SJSA1 (cell line): Measurements from ENCODE around the gene CMTR1. TPM values are rescaled to one million over a fixed set of nuclear protein-coding genes. Genes with fewer than 3 reads are reported as not detected.
"Not testable (repeated sequence)": the region's sequence is repeated elsewhere in the genome, so short reads cannot be mapped to it uniquely, and the experiment has no call there.

Experiments used
- DNase-seq, 2 experiments: peaks; one replicate each; pipeline ENCODE4 v3.0.0-alpha.2; 2015 to 2020; ENCODE audit warnings: low spot score in 2 of 2, low read depth in 1 of 2
- H3K27ac ChIP-seq: fragments of 250-450 bp; sonication (Bioruptor Pico); 2 replicates; pipeline ENCODE4 v1.5.1; 2020; ENCODE audit warnings: mild to moderate bottlenecking, moderate library complexity
- H3K27me3 ChIP-seq: fragments of 250-450 bp; sonication (Bioruptor Pico); replicated peaks from 2 replicates; pipeline ENCODE4 v1.5.1; 2020; ENCODE audit warnings: mild to moderate bottlenecking, moderate library complexity
- H3K36me3 ChIP-seq: fragments of 250-450 bp; sonication (Bioruptor Pico); 2 replicates; pipeline ENCODE4 v1.5.1; 2020; ENCODE audit warnings: mild to moderate bottlenecking
- H3K4me1 ChIP-seq: fragments of 250-450 bp; sonication (Bioruptor Pico); replicated peaks from 2 replicates; pipeline ENCODE4 v1.6.1; 2021; ENCODE audit warnings: mild to moderate bottlenecking
- H3K4me3 ChIP-seq: fragments of 250-450 bp; sonication (Bioruptor Pico); 2 replicates; pipeline ENCODE4 v1.5.1; 2020; ENCODE audit warnings: mild to moderate bottlenecking
- H3K9me3 ChIP-seq: fragments of 250-450 bp; sonication (Bioruptor Pico); replicated peaks from 2 replicates; pipeline ENCODE4 v1.5.1; 2020; ENCODE audit warnings: mild to moderate bottlenecking
- total RNA-seq: library from RNA; depleted of rRNA; stranded (reverse); fragments of >200 nt; shearing (Covaris generic); gene quantifications from 2 replicates; pipeline ENCODE4 v1.2.3, GENCODE V29; 2014

Gene CMTR1
- total RNA-seq, 1 experiment from 2014 or later, result 39.1 TPM

DNA sequence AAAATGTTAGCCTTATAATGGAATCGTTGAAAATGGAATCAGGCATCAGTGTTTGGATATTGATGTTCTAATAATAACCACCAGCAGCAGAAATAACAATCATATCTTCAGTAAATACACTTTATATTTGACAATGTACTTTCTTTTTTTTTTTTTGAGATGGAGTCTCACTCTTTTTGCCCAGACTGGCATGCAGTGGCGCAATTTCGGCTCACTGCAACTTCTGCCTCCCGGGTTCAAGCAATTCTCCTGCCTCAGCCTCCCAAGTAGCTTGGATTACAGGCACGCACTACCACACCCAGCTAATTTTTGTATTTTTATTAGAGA lies 10.2 kb downstream of the CMTR1 start:
- H3K27ac ChIP-seq, H3K27me3 ChIP-seq, H3K9me3 ChIP-seq, H3K4me3 ChIP-seq, DNase-seq, H3K4me1 ChIP-seq: not testable (repeated sequence)
- peaks cover 82% of the 10 kb centered on the region for H3K36me3 ChIP-seq

DNA sequence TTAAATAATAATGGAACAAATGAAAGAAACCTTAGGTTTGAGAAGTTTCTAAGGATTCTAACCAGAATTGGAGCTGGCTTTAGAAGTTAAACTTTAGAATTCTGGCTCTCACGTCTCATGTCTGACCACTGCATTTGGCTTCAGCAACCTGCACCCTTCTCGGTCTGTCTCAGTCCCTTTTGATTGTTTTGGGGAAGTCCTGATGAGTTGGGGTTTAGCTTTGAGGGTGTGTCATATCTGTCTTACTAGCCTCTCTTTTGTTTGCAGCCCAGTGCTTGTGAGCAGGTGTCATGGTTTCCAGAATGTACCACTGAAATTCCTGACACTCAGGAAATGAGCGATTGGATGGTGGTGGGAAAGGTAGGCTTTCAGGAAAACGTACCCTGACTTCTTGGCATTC lies 17.0 kb downstream of the CMTR1 start:
- no peak for DNase-seq
- Histone ChIP-seq H3K4me3 (no peak overlapping the region), H3K9me3 (no peaks in the 10 kb centered on the region), H3K4me1 (no peaks in the 10 kb centered on the region), H3K36me3 (peaks cover 79% of the 10 kb centered on the region), H3K27ac (no peak overlapping the region), H3K27me3 (no peaks in the 10 kb centered on the region)

DNA sequence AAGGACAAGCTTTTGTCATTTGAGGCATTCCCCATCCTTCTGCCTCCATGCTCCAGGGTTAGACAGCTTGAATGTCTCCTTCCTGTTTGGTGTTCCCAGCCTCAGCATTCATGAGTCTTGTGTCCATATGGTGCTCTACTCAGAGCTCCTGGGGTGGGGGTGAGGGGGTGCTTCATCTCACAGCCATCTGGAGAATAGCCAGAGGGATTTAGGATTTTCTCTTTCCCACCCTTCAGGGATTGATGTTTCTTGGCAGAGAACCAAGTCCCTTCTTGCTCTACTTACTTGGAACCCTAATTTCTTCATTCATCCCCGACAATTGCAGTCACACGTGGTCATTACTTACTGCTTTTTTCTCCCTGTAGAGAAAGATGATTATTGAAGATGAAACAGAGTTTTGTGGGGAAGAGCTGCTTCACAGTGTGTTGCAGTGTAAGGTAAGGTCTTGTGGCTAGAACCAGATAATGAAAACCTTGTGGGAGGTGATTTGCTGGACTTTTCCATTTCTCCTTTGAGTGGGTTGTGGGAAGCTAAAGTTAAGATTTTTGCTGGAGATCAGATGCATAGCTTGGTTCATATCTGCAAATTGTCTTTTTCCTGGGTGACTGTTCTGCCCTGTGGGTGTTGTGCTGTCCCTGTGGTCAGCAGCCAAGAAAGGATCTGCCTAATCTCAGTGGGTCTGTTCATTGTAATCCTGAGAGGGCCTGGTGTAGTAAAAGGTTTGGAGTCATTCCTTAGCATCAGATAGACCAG lies 18.6 kb downstream of the CMTR1 start:
- Histone ChIP-seq H3K27me3 (no peaks in the 10 kb centered on the region), H3K36me3 (peaks cover 79% of the 10 kb centered on the region), H3K4me3 (no peak overlapping the region), H3K27ac (no peak overlapping the region), H3K4me1 (peaks cover 10% of the 10 kb centered on the region; the same call in 1 of the 2 replicates), H3K9me3 (no peaks in the 10 kb centered on the region)
- no peak for DNase-seq

DNA sequence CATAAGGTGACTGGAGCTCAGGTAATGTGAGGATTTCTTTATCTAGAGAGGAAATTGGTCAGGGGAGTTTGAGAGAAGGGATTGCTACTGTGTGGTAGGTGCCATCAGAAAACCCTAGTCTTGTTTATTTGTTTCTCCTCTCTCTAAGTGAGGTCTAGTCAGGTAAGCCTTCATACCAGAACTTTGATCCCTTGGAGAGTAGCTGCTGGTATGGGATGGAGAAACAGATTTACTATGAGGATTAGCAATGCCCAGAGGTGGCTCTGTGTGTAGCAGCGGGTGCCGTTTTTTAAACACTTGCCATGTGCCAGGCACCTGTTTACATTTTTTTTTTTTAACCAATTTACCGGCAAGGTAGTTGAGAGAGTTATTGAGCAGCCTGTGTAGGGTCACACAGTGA lies 19.5 kb downstream of the CMTR1 start:
- Histone ChIP-seq H3K4me1 (peaks cover 11% of the 10 kb centered on the region; the same call in 1 of the 2 replicates), H3K27ac (no peak overlapping the region), H3K27me3 (no peaks in the 10 kb centered on the region), H3K9me3 (no peaks in the 10 kb centered on the region), H3K4me3 (no peak overlapping the region), H3K36me3 (peaks cover 74% of the 10 kb centered on the region)
- DNase-seq, result no peak

GRCh38 chr6:37454420-37455140 lies 21.6 kb downstream of the CMTR1 start:
- Histone ChIP-seq H3K27ac (no peak overlapping the region), H3K36me3 (peaks cover 82% of the 10 kb centered on the region), H3K4me1 (peaks cover 11% of the 10 kb centered on the region; the same call in 1 of the 2 replicates), H3K27me3 (no peaks in the 10 kb centered on the region), H3K9me3 (no peaks in the 10 kb centered on the region), H3K4me3 (no peak overlapping the region)
- DNase-seq, result peak in 1 of 2 experiments; percentile 22

DNA sequence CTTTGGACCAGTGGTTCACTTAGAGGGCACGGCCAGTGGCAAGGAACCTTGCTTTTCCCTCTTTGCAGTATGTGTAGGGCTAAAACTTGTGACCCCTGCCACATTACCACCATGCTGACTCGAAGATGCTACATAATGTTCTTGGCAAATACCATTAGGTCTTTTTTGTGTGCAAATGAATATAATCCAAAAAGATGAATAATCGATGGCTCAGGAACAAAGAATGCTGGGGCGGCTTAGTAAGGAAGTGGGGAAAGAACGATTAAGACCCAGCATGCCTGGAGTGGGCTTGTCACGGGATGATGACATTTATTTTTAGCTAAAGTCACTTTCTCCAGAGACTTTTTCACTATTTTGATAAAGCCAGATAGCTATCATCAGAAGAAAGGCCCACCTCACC lies 23.1 kb downstream of the CMTR1 start:
- peaks cover 86% of the 10 kb centered on the region for H3K36me3 ChIP-seq
- H3K27ac ChIP-seq, result no peak overlapping the region
- H3K4me1 ChIP-seq, result peaks cover 11% of the 10 kb centered on the region; the same call in 1 of the 2 replicates
- no peaks in the 10 kb centered on the region for H3K27me3 ChIP-seq
- DNase-seq, result no peak
- H3K9me3 ChIP-seq, result no peaks in the 10 kb centered on the region
- H3K4me3 ChIP-seq, result no peak overlapping the region

DNA sequence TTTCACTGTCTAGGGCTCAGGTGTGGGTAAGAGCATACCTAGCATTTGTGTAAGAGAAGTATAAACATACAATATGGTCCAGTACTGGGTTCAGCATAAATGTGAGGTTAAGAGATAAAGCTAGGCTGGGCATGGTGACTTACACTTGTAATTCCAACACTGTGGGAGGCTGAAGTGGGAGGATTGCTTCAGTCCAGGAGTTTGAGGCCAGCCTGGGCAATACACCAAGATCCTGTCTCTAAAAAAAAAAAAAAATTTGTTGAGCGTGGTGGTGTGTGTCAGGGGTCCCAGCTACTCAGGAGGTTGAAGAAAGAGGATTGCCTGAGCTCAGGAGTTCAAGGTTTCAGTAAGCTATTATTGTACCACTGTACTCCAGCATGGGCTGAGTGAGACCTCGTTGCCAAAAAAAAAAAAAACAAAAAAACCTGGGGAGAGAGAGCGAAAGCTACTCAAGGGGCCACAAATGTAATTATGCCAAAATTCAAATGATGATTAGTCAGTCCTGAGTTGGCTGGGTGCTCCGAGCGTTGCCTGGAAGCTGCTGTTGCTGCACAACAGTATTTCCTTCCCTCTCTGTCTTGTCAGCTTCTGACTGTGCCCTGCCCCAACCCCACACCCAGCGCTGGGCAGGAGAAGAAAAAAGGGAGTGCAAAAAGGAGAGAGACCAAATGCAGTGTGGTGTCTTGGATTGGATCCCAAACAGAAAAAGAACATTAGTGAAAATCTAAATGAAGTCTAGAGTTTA lies 24.0 kb downstream of the CMTR1 start:
- no peak for DNase-seq
- peaks cover 86% of the 10 kb centered on the region for H3K36me3 ChIP-seq
- H3K9me3 ChIP-seq, result no peaks in the 10 kb centered on the region
- H3K4me1 ChIP-seq, result peaks cover 11% of the 10 kb centered on the region; the same call in 1 of the 2 replicates
- no peaks in the 10 kb centered on the region for H3K27me3 ChIP-seq
- no peak overlapping the region for H3K4me3 ChIP-seq
- no peak overlapping the region for H3K27ac ChIP-seq

DNA sequence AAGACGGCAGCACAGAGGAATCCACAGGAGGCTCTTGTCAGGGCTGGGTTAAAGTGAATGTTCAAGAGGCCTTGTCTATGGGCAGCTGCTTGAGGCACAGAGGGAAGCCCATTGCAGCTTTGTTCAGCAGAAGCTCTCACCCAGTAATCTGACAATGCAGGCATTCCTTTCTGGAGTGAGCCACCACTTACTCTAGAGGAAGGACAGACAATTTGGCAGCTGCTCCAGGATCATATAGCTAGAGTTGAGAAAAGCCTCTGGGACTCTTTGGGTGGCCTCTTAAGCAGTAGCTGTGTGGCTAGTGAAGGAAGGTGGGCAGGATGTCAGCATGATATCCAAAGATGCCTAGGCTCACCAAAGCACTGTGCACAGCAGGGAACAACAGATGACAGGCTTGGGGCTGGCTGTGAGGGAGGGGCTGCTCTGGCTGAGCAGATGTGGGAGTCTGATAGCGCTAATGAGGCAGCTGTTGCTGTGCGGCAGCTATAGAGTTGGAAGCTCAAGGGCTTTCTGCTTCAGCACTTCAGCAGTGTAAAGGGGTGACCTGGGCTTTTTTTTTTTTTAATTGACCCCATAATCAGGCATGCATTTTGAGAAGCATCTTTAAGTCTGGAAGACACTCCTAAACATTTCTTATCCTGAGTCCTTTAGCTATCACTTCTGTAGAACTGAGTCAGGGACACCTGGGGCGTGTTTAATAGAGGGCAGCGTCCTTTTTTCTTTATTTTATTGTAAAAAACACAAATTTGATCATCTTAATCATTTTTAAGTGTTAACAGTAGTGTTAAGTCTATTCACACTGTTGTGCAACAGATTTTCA lies 27.2 kb downstream of the CMTR1 start:
- no peak overlapping the region for H3K27ac ChIP-seq
- no peak overlapping the region for H3K4me3 ChIP-seq
- no peaks in the 10 kb centered on the region for H3K9me3 ChIP-seq
- H3K36me3 ChIP-seq, result peaks cover 72% of the 10 kb centered on the region
- peaks cover 11% of the 10 kb centered on the region; the same call in 1 of the 2 replicates for H3K4me1 ChIP-seq
- H3K27me3 ChIP-seq, result no peaks in the 10 kb centered on the region
- no peak for DNase-seq

GRCh38 chr6:37460805-37461204 lies 27.8 kb downstream of the CMTR1 start:
- no peak for DNase-seq

GRCh38 chr6:37463110-37463509 lies 30.1 kb downstream of the CMTR1 start:
- H3K4me3 ChIP-seq, result no peak overlapping the region
- no peaks in the 10 kb centered on the region; the same call in 1 of the 2 replicates for H3K9me3 ChIP-seq
- no peaks in the 10 kb centered on the region for H3K27me3 ChIP-seq
- DNase-seq, result no peak
- H3K36me3 ChIP-seq, result peaks cover 65% of the 10 kb centered on the region
- no peak overlapping the region for H3K27ac ChIP-seq
- no peaks in the 10 kb centered on the region for H3K4me1 ChIP-seq

More at GRCh38 chr6:37460805-37461204, 27.8 kb downstream of the CMTR1 start:
- H3K36me3 ChIP-seq, result peaks cover 70% of the 10 kb centered on the region
- H3K4me3 ChIP-seq, result no peak overlapping the region
- H3K4me1 ChIP-seq, result peaks cover 9% of the 10 kb centered on the region; the same call in 1 of the 2 replicates
- H3K27me3 ChIP-seq, result no peaks in the 10 kb centered on the region
- no peak overlapping the region for H3K27ac ChIP-seq
- no peaks in the 10 kb centered on the region for H3K9me3 ChIP-seq

DNA sequence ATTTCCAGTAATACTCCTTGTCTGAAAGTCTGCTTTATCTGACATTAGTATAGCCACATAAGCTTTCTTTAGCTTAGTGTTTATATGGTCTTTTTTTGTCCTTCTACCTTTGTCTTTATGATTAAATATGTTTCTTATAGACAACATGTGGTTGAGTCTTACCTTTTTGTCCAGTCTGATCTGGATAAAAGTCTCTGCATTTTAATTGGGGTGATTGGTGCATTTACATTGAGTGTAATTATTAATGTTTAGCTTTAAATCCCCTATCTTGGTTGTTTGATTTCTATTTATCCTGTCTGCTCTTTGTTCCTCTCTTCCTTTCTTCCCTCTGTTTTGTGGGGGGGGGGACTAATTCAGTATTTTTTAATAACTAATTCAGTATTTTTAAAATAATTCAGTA lies 34.7 kb downstream of the CMTR1 start:
- Histone ChIP-seq H3K9me3 (no peaks in the 10 kb centered on the region; the same call in 1 of the 2 replicates), H3K27me3 (no peaks in the 10 kb centered on the region), H3K4me1 (no peaks in the 10 kb centered on the region), H3K4me3 (no peak overlapping the region), H3K27ac (no peak overlapping the region), H3K36me3 (peaks cover 47% of the 10 kb centered on the region)
- no peak for DNase-seq

GRCh38 chr6:37473364-37474095 lies 40.5 kb downstream of the CMTR1 start:
- H3K36me3 ChIP-seq, result peaks cover 71% of the 10 kb centered on the region
- no peak overlapping the region for H3K27ac ChIP-seq
- no peaks in the 10 kb centered on the region for H3K9me3 ChIP-seq
- H3K4me3 ChIP-seq, result no peak overlapping the region
- H3K27me3 ChIP-seq, result no peaks in the 10 kb centered on the region
- DNase-seq, result no peak
- no peaks in the 10 kb centered on the region for H3K4me1 ChIP-seq

- no peaks in the 10 kb centered on the region for H3K27me3 ChIP-seq
- H3K36me3 ChIP-seq, result peaks cover 77% of the 10 kb centered on the region
- H3K4me1 ChIP-seq, result no peaks in the 10 kb centered on the region
- no peak overlapping the region for H3K4me3 ChIP-seq
- DNase-seq, result no peak
- no peaks in the 10 kb centered on the region for H3K9me3 ChIP-seq
- no peak overlapping the region for H3K27ac ChIP-seq
These were observed 41.3 kb downstream of the CMTR1 start for GRCh38 chr6:37474316-37474715.
